HepG2 (cell line): ENCODE data around the gene IQSEC1. TPM values are rescaled to one million over a fixed set of nuclear protein-coding genes. Genes with fewer than 3 reads are reported as not detected.
A peak's percentile ranks its signal among the peaks of the same experiment; 100 is the strongest.

ENCODE experiments used
- ADNP ChIP-seq: sonication (generic); formaldehyde crosslinking; IDR thresholded peaks from 2 replicates; pipeline ENCODE4 v1.4.0; 2020; ENCODE audit warnings: missing genetic modification reagents
- CBX1 ChIP-seq: IDR thresholded peaks from one replicate; pipeline ENCODE4 v1.6.1; 2016; ENCODE audit warnings: antibody characterized with exemption, low read depth
- DR1 ChIP-seq: sonication (generic); formaldehyde crosslinking; IDR thresholded peaks from 2 replicates; pipeline ENCODE4 v1.8.0; 2021; ENCODE audit warnings: mild to moderate bottlenecking, missing genetic modification reagents, inconsistent platforms
- KDM1A ChIP-seq: IDR thresholded peaks from 2 replicates; pipeline ENCODE4 v1.6.1; 2016; ENCODE audit warnings: missing compliant biosample characterization
- MXI1 ChIP-seq: IDR thresholded peaks from 3 replicates; pipeline ENCODE4 v1.6.1; 2012; ENCODE audit warnings: low read depth, low read length, inconsistent platforms, borderline replicate concordance
- NAIF1 ChIP-seq: sonication (generic); formaldehyde crosslinking; IDR thresholded peaks from 2 replicates; pipeline ENCODE4 v1.5.0; 2020; ENCODE audit warnings: mild to moderate bottlenecking, missing genetic modification reagents, borderline replicate concordance
- NCOA1 ChIP-seq: sonication (generic); formaldehyde crosslinking; IDR thresholded peaks from 2 replicates; pipeline ENCODE4 v1.9.0; 2021; ENCODE audit warnings: missing genetic modification reagents
- TCF7L2 ChIP-seq: IDR thresholded peaks from 2 replicates; pipeline ENCODE4 v1.6.1; 2011; ENCODE audit warnings: mild to moderate bottlenecking, low read depth, low read length, moderate library complexity
- ZEB1 ChIP-seq: IDR thresholded peaks from 2 replicates; pipeline ENCODE4 v1.6.1; 2012; ENCODE audit warnings: mild to moderate bottlenecking, low read depth, inconsistent platforms; ENCODE audit not compliant: insufficient replicate concordance
- ZNF543 ChIP-seq: sonication (generic); formaldehyde crosslinking; IDR thresholded peaks from 2 replicates; pipeline ENCODE4 v1.4.0; 2020; ENCODE audit warnings: mild to moderate bottlenecking, missing genetic modification reagents
- ZNF563 ChIP-seq: sonication (generic); formaldehyde crosslinking; IDR thresholded peaks from 2 replicates; pipeline ENCODE4 v1.8.0; 2022; ENCODE audit warnings: mild to moderate bottlenecking, moderate library complexity, missing genetic modification reagents
- ZNF598 ChIP-seq: sonication (generic); formaldehyde crosslinking; IDR thresholded peaks from 2 replicates; pipeline ENCODE4 v1.5.1; 2020; ENCODE audit warnings: mild to moderate bottlenecking, missing genetic modification reagents, borderline replicate concordance
- polyA plus RNA-seq, 8 experiments: library from polyadenylated mRNA; depleted of rRNA in 3 of 8; stranded (reverse) in 7 of 8; unstranded in 1 of 8; fragments of >200 nt; fragmentation: Illumina TruSeq in 4 of 8; extraction: Trizol in 4 of 8; gene quantifications; 2 replicates each; pipeline versions ENCODE4 v1.2.1 to v1.2.3, GENCODE V29; 2011 to 2016; ENCODE audit warnings: low read depth in 4 of 8, missing spikeins in 1 of 8, mixed read lengths in 1 of 8; ENCODE audit not compliant: insufficient read depth in 1 of 8
- total RNA-seq, 5 experiments: library from RNA; depleted of rRNA; stranded (reverse); fragments of >200 nt; fragmentation: Illumina TruSeq; extraction: Trizol; gene quantifications; 2 replicates each; pipeline ENCODE4 v1.2.3, GENCODE V29; 2016; ENCODE audit warnings: low read depth in 1 of 5
- TF ChIP-seq, protein P1 (sequence below): sonication (generic); formaldehyde crosslinking; IDR thresholded peaks from 2 replicates; pipeline ENCODE4 v1.4.0; 2020; ENCODE audit warnings: missing genetic modification reagents
- TF ChIP-seq, protein P2 (sequence below): sonication (generic); formaldehyde crosslinking; IDR thresholded peaks from 2 replicates; pipeline ENCODE4 v1.5.0; 2020; ENCODE audit warnings: missing genetic modification reagents
- TF ChIP-seq, protein P3 (sequence below): sonication (generic); formaldehyde crosslinking; IDR thresholded peaks from 2 replicates; pipeline ENCODE4 v1.5.0; 2020; ENCODE audit warnings: missing genetic modification reagents
- TF ChIP-seq, protein P4 (sequence below): sonication (generic); formaldehyde crosslinking; IDR thresholded peaks from 2 replicates; pipeline ENCODE4 v1.4.0; 2020; ENCODE audit warnings: mild to moderate bottlenecking, missing genetic modification reagents
- TF ChIP-seq, protein P5 (sequence below): sonication (generic); formaldehyde crosslinking; IDR thresholded peaks from 2 replicates; pipeline ENCODE4 v1.4.0; 2020; ENCODE audit warnings: mild to moderate bottlenecking, missing genetic modification reagents, borderline replicate concordance
- TF ChIP-seq, protein P6 (sequence below): sonication (generic); formaldehyde crosslinking; IDR thresholded peaks from 2 replicates; pipeline ENCODE4 v1.8.0; 2022; ENCODE audit warnings: missing genetic modification reagents, mild to moderate bottlenecking, inconsistent platforms, borderline replicate concordance

The IQSEC1 gene
- total and polyA plus RNA-seq, 2 of the 13 experiments (the other 11 are each of a cell fraction or from before 2014, with no cell fraction given) = 17.4 to 20.2 TPM

DNA sequence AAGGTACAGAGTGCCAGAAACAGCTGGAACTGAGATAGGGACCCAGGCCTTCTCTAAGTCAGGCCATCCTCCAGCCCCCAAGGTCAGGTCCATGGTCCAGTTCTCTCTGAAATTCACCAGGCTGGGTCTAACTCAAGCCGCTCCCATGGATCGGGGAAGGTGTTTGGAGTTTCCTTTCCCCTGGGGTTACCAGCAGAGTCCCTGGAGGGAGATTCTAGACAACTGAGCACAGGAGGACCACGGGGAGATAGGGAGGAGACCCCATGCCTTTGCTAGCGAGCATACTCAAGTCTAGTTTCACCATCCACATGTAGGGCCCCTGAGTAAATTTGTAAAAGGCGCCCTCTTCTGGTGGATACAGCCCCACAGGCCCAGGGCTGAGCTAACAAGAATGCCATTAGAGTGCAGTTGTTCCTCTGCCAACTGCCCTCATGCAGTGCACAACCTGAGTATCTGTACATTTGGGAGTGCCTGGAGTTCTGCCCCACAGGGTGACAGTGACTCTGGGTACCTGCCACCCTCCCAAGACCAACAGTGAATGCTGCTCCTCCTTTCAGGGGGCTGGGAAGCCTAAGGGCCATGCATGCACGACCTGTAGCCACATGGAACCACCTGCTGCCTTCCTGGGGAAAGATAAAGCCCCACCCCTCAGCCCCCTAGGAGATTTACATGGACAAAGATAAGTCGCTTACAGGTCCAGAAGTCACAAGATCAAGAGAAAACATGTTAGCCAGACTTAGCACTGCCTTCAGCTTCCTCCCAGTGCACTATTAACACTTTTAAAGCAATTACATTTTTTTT lies 89.0 kb downstream of the IQSEC1 start (continued):
- peak; percentile 59 for TF ChIP-seq ZEB1
- TF ChIP-seq ZNF598 (CRISPR knock-in tag) = no peak
- TF ChIP-seq, protein P1, sequence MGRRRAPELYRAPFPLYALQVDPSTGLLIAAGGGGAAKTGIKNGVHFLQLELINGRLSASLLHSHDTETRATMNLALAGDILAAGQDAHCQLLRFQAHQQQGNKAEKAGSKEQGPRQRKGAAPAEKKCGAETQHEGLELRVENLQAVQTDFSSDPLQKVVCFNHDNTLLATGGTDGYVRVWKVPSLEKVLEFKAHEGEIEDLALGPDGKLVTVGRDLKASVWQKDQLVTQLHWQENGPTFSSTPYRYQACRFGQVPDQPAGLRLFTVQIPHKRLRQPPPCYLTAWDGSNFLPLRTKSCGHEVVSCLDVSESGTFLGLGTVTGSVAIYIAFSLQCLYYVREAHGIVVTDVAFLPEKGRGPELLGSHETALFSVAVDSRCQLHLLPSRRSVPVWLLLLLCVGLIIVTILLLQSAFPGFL (CRISPR knock-in tag) = no peak
- TF ChIP-seq KDM1A = no peak
- no peak for TF ChIP-seq NAIF1
- TF ChIP-seq NCOA1 (CRISPR knock-in tag) = no peak
- peak; percentile 55; the same call in 1 of the 3 replicates for TF ChIP-seq MXI1
- TF ChIP-seq ADNP (CRISPR knock-in tag) = no peak
- 0 out of 2 replicates have a peak, but pooled peaks have one; percentile 21 for TF ChIP-seq ZNF543
- no peak for TF ChIP-seq ZNF563 (CRISPR knock-in tag)
- TF ChIP-seq DR1 = no peak
- no peak for TF ChIP-seq TCF7L2
- TF ChIP-seq, protein P2, sequence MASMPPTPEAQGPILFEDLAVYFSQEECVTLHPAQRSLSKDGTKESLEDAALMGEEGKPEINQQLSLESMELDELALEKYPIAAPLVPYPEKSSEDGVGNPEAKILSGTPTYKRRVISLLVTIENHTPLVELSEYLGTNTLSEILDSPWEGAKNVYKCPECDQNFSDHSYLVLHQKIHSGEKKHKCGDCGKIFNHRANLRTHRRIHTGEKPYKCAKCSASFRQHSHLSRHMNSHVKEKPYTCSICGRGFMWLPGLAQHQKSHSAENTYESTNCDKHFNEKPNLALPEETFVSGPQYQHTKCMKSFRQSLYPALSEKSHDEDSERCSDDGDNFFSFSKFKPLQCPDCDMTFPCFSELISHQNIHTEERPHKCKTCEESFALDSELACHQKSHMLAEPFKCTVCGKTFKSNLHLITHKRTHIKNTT (CRISPR knock-in tag) = no peak
- no peak for TF ChIP-seq CBX1
- TF ChIP-seq, protein P3, sequence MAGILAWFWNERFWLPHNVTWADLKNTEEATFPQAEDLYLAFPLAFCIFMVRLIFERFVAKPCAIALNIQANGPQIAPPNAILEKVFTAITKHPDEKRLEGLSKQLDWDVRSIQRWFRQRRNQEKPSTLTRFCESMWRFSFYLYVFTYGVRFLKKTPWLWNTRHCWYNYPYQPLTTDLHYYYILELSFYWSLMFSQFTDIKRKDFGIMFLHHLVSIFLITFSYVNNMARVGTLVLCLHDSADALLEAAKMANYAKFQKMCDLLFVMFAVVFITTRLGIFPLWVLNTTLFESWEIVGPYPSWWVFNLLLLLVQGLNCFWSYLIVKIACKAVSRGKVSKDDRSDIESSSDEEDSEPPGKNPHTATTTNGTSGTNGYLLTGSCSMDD (CRISPR knock-in tag) = no peak
- TF ChIP-seq, protein P4, sequence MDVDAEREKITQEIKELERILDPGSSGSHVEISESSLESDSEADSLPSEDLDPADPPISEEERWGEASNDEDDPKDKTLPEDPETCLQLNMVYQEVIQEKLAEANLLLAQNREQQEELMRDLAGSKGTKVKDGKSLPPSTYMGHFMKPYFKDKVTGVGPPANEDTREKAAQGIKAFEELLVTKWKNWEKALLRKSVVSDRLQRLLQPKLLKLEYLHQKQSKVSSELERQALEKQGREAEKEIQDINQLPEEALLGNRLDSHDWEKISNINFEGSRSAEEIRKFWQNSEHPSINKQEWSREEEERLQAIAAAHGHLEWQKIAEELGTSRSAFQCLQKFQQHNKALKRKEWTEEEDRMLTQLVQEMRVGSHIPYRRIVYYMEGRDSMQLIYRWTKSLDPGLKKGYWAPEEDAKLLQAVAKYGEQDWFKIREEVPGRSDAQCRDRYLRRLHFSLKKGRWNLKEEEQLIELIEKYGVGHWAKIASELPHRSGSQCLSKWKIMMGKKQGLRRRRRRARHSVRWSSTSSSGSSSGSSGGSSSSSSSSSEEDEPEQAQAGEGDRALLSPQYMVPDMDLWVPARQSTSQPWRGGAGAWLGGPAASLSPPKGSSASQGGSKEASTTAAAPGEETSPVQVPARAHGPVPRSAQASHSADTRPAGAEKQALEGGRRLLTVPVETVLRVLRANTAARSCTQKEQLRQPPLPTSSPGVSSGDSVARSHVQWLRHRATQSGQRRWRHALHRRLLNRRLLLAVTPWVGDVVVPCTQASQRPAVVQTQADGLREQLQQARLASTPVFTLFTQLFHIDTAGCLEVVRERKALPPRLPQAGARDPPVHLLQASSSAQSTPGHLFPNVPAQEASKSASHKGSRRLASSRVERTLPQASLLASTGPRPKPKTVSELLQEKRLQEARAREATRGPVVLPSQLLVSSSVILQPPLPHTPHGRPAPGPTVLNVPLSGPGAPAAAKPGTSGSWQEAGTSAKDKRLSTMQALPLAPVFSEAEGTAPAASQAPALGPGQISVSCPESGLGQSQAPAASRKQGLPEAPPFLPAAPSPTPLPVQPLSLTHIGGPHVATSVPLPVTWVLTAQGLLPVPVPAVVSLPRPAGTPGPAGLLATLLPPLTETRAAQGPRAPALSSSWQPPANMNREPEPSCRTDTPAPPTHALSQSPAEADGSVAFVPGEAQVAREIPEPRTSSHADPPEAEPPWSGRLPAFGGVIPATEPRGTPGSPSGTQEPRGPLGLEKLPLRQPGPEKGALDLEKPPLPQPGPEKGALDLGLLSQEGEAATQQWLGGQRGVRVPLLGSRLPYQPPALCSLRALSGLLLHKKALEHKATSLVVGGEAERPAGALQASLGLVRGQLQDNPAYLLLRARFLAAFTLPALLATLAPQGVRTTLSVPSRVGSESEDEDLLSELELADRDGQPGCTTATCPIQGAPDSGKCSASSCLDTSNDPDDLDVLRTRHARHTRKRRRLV (CRISPR knock-in tag) = no peak
- TF ChIP-seq, protein P5, sequence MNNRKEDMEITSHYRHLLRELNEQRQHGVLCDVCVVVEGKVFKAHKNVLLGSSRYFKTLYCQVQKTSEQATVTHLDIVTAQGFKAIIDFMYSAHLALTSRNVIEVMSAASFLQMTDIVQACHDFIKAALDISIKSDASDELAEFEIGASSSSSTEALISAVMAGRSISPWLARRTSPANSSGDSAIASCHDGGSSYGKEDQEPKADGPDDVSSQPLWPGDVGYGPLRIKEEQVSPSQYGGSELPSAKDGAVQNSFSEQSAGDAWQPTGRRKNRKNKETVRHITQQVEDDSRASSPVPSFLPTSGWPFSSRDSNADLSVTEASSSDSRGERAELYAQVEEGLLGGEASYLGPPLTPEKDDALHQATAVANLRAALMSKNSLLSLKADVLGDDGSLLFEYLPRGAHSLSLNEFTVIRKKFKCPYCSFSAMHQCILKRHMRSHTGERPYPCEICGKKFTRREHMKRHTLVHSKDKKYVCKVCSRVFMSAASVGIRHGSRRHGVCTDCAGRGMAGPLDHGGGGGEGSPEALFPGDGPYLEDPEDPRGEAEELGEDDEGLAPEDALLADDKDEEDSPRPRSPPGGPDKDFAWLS (CRISPR knock-in tag) = no peak
- TF ChIP-seq, protein P6, sequence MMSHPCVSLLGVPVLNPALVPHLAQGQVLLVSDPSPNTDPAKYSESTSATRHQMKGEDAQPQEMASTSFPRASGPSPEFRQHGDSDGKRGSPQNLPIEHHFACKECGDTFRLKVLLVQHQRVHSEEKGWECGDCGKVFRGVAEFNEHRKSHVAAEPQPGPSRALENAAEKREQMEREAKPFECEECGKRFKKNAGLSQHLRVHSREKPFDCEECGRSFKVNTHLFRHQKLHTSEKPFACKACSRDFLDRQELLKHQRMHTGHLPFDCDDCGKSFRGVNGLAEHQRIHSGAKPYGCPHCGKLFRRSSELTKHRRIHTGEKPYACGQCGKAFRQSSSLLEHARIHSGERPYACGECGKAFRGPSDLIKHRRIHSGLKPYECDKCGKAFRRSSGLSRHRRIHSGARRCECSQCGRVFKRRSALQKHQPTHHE (CRISPR knock-in tag) = no peak
